H9 (cell line): ENCODE data around the gene KRTAP10-5. TPM values are rescaled to one million over a fixed set of nuclear protein-coding genes. Genes with fewer than 3 reads are reported as not detected.

Experiments
- DNase-seq: peaks from one replicate; pipeline ENCODE4 v3.0.0-alpha.2; 2017
- H2AFZ ChIP-seq: one replicate; pipeline ENCODE4 v1.6.1; 2013; ENCODE audit warnings: mild to moderate bottlenecking, low read length, control low read depth, moderate library complexity
- H2AK5ac ChIP-seq: 2 replicates; pipeline ENCODE4 v1.6.1; 2013; ENCODE audit warnings: low read length, control low read depth, mixed read lengths; ENCODE audit not compliant: insufficient read length
- H2BK120ac ChIP-seq: one replicate; pipeline ENCODE4 v1.6.1; 2013; ENCODE audit warnings: low read depth, mild to moderate bottlenecking, low read length, control low read depth, inconsistent platforms; ENCODE audit not compliant: poor library complexity, severe bottlenecking
- H2BK12ac ChIP-seq: 2 replicates; pipeline ENCODE4 v1.6.1; 2013; ENCODE audit warnings: low read length, control low read depth, mixed read lengths, low read depth; ENCODE audit not compliant: insufficient read length
- H2BK15ac ChIP-seq: 2 replicates; pipeline ENCODE4 v1.6.1; 2013; ENCODE audit warnings: low read depth, low read length, control low read depth
- H2BK20ac ChIP-seq: one replicate; pipeline ENCODE4 v1.6.1; 2013; ENCODE audit warnings: low read depth, mild to moderate bottlenecking, low read length, control low read depth, inconsistent platforms; ENCODE audit not compliant: poor library complexity, severe bottlenecking
- H2BK5ac ChIP-seq: 2 replicates; pipeline ENCODE4 v1.6.1; 2013; ENCODE audit warnings: low read length, control low read depth, mixed read lengths; ENCODE audit not compliant: insufficient read length
- H3K14ac ChIP-seq: 2 replicates; pipeline ENCODE4 v1.6.1; 2013; ENCODE audit warnings: low read length, control low read depth; ENCODE audit not compliant: insufficient read depth
- H3K18ac ChIP-seq: 2 replicates; pipeline ENCODE4 v1.6.1; 2013; ENCODE audit warnings: low read depth, mild to moderate bottlenecking, mixed read lengths, low read length, control low read depth; ENCODE audit not compliant: insufficient read length
- H3K23ac ChIP-seq: 2 replicates; pipeline ENCODE4 v1.6.1; 2013; ENCODE audit warnings: low read length, control low read depth, mixed read lengths, low read depth; ENCODE audit not compliant: insufficient read length
- H3K23me2 ChIP-seq: 2 replicates; pipeline ENCODE4 v1.6.1; 2013; ENCODE audit warnings: low read depth, mild to moderate bottlenecking, mixed read lengths, low read length, control low read depth; ENCODE audit not compliant: insufficient read length, poor library complexity, severe bottlenecking
- H3K27ac ChIP-seq: 2 replicates; pipeline ENCODE4 v1.5.1; 2013; ENCODE audit warnings: low read length, control low read depth, mixed read lengths, low read depth; ENCODE audit not compliant: insufficient read length
- H3K27me3 ChIP-seq: 2 replicates; pipeline ENCODE4 v1.6.1; 2013; ENCODE audit warnings: low read length, control low read depth, inconsistent platforms; ENCODE audit not compliant: insufficient read depth
- H3K4ac ChIP-seq: 2 replicates; pipeline ENCODE4 v1.6.1; 2013; ENCODE audit warnings: low read depth, mild to moderate bottlenecking, control low read depth, inconsistent platforms, low read length, moderate library complexity
- H3K4me1 ChIP-seq: 2 replicates; pipeline ENCODE4 v1.6.1; 2013; ENCODE audit warnings: low read length, control low read depth, inconsistent platforms; ENCODE audit not compliant: insufficient read depth
- H3K4me2 ChIP-seq: 2 replicates; pipeline ENCODE4 v1.6.1; 2013; ENCODE audit warnings: low read length, control low read depth, mixed read lengths; ENCODE audit not compliant: insufficient read length, insufficient read depth
- H3K56ac ChIP-seq: 2 replicates; pipeline ENCODE4 v1.6.1; 2013; ENCODE audit warnings: low read depth, mild to moderate bottlenecking, mixed read lengths, low read length, control low read depth; ENCODE audit not compliant: insufficient read length
- H3K79me1 ChIP-seq: 2 replicates; pipeline ENCODE4 v1.6.1; 2013; ENCODE audit warnings: low read depth, mild to moderate bottlenecking, moderate library complexity, low read length, control low read depth, inconsistent platforms; ENCODE audit not compliant: insufficient read depth, poor library complexity, severe bottlenecking
- H3K79me2 ChIP-seq: 2 replicates; pipeline ENCODE4 v1.6.1; 2013; ENCODE audit warnings: low read length, control low read depth, inconsistent platforms; ENCODE audit not compliant: insufficient read depth
- H3K9ac ChIP-seq: 2 replicates; pipeline ENCODE4 v1.6.1; 2013; ENCODE audit warnings: low read length, control low read depth, mixed read lengths; ENCODE audit not compliant: insufficient read length; ENCODE audit errors: extremely low read depth
- H3K9me3 ChIP-seq: one replicate; pipeline ENCODE4 v1.6.1; 2013; ENCODE audit warnings: low read depth, low read length, inconsistent platforms; ENCODE audit not compliant: control insufficient read depth
- H3T11ph ChIP-seq: one replicate; pipeline ENCODE4 v1.6.1; 2013; ENCODE audit warnings: mild to moderate bottlenecking, low read length, control low read depth, inconsistent platforms
- H4K20me1 ChIP-seq: one replicate; pipeline ENCODE4 v1.6.1; 2013; ENCODE audit not compliant: control insufficient read depth, insufficient read length, insufficient read depth
- H4K5ac ChIP-seq: 2 replicates; pipeline ENCODE4 v1.6.1; 2013; ENCODE audit warnings: low read depth, mild to moderate bottlenecking, mixed read lengths, low read length, control low read depth; ENCODE audit not compliant: insufficient read length
- H4K8ac ChIP-seq: replicated peaks from 2 replicates; pipeline ENCODE4 v1.6.1; 2013; ENCODE audit warnings: low read length, control low read depth, mixed read lengths, low read depth; ENCODE audit not compliant: insufficient read length
- H4K91ac ChIP-seq: 2 replicates; pipeline ENCODE4 v1.6.1; 2013; ENCODE audit warnings: low read depth, mild to moderate bottlenecking, moderate library complexity, mixed read lengths, low read length, control low read depth; ENCODE audit not compliant: insufficient read length
- H3K27ac Mint-ChIP-seq, 3 experiments: 2 replicates in 2 of 3; 3 replicates in 1 of 3; pipeline ENCODE4 v1.8.0; 2020 to 2021; ENCODE audit warnings: mixed read lengths in 3 of 3, mild to moderate bottlenecking in 1 of 3, moderate library complexity in 1 of 3
- H3K27me3 Mint-ChIP-seq: 2 replicates; pipeline ENCODE4 v1.8.0; 2021; ENCODE audit warnings: low read depth, mild to moderate bottlenecking, moderate library complexity, mixed read lengths
- H3K36me3 Mint-ChIP-seq, 3 experiments: 2 replicates in 2 of 3; 3 replicates in 1 of 3; pipeline ENCODE4 v1.8.0; 2020 to 2021; ENCODE audit warnings: low read depth in 3 of 3, mixed read lengths in 3 of 3; ENCODE audit not compliant: insufficient read depth in 1 of 3
- H3K4me1 Mint-ChIP-seq, 2 experiments: 2 replicates each; pipeline ENCODE4 v1.8.0; 2020; ENCODE audit warnings: mixed read lengths in 2 of 2
- H3K4me3 Mint-ChIP-seq, 2 experiments: 2 replicates in 1 of 2; 3 replicates in 1 of 2; pipeline ENCODE4 v1.8.0; 2020 to 2021; ENCODE audit warnings: mild to moderate bottlenecking in 2 of 2, mixed read lengths in 2 of 2, moderate library complexity in 1 of 2
- H3K9me3 Mint-ChIP-seq, 2 experiments: 2 replicates in 1 of 2; 3 replicates in 1 of 2; pipeline ENCODE4 v1.8.0; 2020; ENCODE audit warnings: mild to moderate bottlenecking in 2 of 2, mixed read lengths in 2 of 2, moderate library complexity in 1 of 2
- WGBS: extraction: QIAGEN DNeasy Blood & Tissue Kit; methylation state at CpG from one replicate; pipeline ENCODE4 v1.1.7; 2013; ENCODE audit warnings: missing lambda C conversion rate, low lambda C conversion rate, mixed read lengths; ENCODE audit not compliant: insufficient read length; ENCODE audit errors: extremely low coverage; 5-methylcytosine and 5-hydroxymethylcytosine counted together
- total RNA-seq: library from RNA; stranded (reverse); gene quantifications from 2 replicates; pipeline ENCODE4 v1.2.1, GENCODE V29; 2021
- TF ChIP-seq, protein P1 (sequence below): fragments of 200-600 bp; sonication (generic); conservative IDR thresholded peaks from 3 replicates; pipeline ENCODE4 v1.8.0; 2021; ENCODE audit warnings: antibody characterized with exemption, mild to moderate bottlenecking

Gene KRTAP10-5
- total RNA-seq, 1 experiment from 2014 or later = not detected

DNA sequence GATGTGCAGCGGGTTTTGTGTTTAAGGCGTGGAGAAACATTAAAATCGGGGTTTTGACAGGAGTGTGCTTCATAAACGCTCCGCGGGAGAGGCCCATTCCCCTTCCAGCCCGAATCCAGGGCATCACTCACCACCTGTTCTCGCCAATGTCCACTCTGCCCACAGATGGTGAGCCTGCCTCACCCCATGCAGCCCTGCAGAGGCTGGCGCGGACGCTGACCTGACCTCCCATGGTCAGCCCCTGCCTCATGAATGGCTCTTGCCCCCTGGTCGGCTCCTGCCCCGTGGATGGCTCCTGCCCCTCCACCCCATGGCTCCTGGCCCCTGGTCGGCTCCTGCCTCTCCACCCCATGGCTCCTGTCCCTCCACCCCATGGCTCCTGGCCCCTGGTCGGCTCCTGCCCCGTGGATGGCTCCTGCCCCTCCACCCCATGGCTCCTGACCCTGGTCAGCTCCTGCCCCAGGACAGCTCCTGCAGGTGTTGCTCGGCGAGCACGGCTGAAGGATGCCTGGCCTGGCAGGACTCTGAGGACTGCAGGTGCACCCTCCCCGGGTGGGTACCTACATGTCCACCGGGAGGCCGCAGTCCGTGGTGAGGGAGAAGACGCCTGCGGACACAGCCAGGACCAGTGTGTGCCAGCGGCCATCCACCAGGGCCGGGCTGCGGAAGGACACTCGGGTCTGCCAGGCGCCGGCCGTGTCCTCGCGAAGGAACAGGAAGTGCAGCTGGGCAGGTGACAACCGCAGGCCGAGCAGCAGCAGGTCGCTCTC, 47.1 kb downstream of the KRTAP10-5 start:
- no peak overlapping the region for H3K14ac ChIP-seq
- no peaks in the 10 kb centered on the region; the same call in none of the 2 replicates for H3K27me3 Mint-ChIP-seq
- TF ChIP-seq, protein P1, sequence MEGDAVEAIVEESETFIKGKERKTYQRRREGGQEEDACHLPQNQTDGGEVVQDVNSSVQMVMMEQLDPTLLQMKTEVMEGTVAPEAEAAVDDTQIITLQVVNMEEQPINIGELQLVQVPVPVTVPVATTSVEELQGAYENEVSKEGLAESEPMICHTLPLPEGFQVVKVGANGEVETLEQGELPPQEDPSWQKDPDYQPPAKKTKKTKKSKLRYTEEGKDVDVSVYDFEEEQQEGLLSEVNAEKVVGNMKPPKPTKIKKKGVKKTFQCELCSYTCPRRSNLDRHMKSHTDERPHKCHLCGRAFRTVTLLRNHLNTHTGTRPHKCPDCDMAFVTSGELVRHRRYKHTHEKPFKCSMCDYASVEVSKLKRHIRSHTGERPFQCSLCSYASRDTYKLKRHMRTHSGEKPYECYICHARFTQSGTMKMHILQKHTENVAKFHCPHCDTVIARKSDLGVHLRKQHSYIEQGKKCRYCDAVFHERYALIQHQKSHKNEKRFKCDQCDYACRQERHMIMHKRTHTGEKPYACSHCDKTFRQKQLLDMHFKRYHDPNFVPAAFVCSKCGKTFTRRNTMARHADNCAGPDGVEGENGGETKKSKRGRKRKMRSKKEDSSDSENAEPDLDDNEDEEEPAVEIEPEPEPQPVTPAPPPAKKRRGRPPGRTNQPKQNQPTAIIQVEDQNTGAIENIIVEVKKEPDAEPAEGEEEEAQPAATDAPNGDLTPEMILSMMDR = no peak
- peaks cover 0 to 5% (median 0%) of the 10 kb centered on the region in 3 experiments; a peak in 1 of 7 replicates for H3K36me3 Mint-ChIP-seq
- no peak overlapping the region for H2BK15ac ChIP-seq
- H3K9me3 ChIP-seq = no peaks in the 10 kb centered on the region
- no peak overlapping the region for H3K23ac ChIP-seq
- no peaks in the 10 kb centered on the region for H3K23me2 ChIP-seq
- no CpG with 5 or more reads among the region's 37 CpGs for WGBS
- H3K9ac ChIP-seq = no peak overlapping the region
- no peak overlapping the region for H4K91ac ChIP-seq
- no peak overlapping the region for H3K4me3 Mint-ChIP-seq
- no peaks in the 10 kb centered on the region; the same call in 1 of the 2 replicates for H3K4me1 ChIP-seq
- no peak overlapping the region for H4K8ac ChIP-seq
- H2AFZ ChIP-seq = no peak overlapping the region
- no peak overlapping the region for H2BK20ac ChIP-seq
- H3K4me2 ChIP-seq = no peak overlapping the region
- H3K56ac ChIP-seq = no peak overlapping the region
- no peak overlapping the region for H4K5ac ChIP-seq
- no peak overlapping the region; a peak in 1 of 7 replicates for H3K27ac Mint-ChIP-seq
- H3K27me3 ChIP-seq = no peaks in the 10 kb centered on the region
- no peak overlapping the region for H2BK5ac ChIP-seq
- no peaks in the 10 kb centered on the region for H3K79me1 ChIP-seq
- H3K27ac ChIP-seq = no peak overlapping the region
- H3K79me2 ChIP-seq = no peaks in the 10 kb centered on the region
- H3T11ph ChIP-seq = no peak overlapping the region
- H3K9me3 Mint-ChIP-seq = peaks cover 0 to 5% of the 10 kb centered on the region in 2 experiments; a peak in 2 of 5 replicates
- H3K4ac ChIP-seq = no peak overlapping the region
- no peak for DNase-seq
- H3K18ac ChIP-seq = no peak overlapping the region
- H2AK5ac ChIP-seq = no peak overlapping the region
- H2BK12ac ChIP-seq = no peak overlapping the region
- H3K4me1 Mint-ChIP-seq = peaks cover 2 to 8% of the 10 kb centered on the region in 2 experiments; a peak in 3 of 4 replicates
- H4K20me1 ChIP-seq = no peaks in the 10 kb centered on the region
- no peak overlapping the region for H2BK120ac ChIP-seq
